Endothelial cell (in vitro differentiated cells): Measurements from ENCODE around the gene CIBAR2. TPM values are rescaled to one million over a fixed set of nuclear protein-coding genes. Genes with fewer than 3 reads are reported as not detected.
A peak's percentile ranks its signal among the peaks of the same experiment; 100 is the strongest.

Experiments used
- DNase-seq: peaks from one replicate; pipeline ENCODE4 v3.0.0; 2021; ENCODE audit warnings: low spot score
- H3K27ac Mint-ChIP-seq: one replicate; pipeline ENCODE4 v1.8.0; 2021; ENCODE audit warnings: mixed read lengths, inconsistent platforms; ENCODE audit not compliant: unreplicated experiment
- H3K27me3 Mint-ChIP-seq: one replicate; pipeline ENCODE4 v1.8.0; 2021; ENCODE audit warnings: mild to moderate bottlenecking, moderate library complexity, mixed read lengths, inconsistent platforms; ENCODE audit not compliant: unreplicated experiment
- H3K36me3 Mint-ChIP-seq: one replicate; pipeline ENCODE4 v1.8.0; 2021; ENCODE audit warnings: mild to moderate bottlenecking, low read depth, mixed read lengths, inconsistent platforms; ENCODE audit not compliant: unreplicated experiment
- H3K4me1 Mint-ChIP-seq: one replicate; pipeline ENCODE4 v1.8.0; 2021; ENCODE audit warnings: mild to moderate bottlenecking, mixed read lengths, inconsistent platforms; ENCODE audit not compliant: unreplicated experiment
- H3K4me3 Mint-ChIP-seq: one replicate; pipeline ENCODE4 v1.8.0; 2021; ENCODE audit warnings: mild to moderate bottlenecking, mixed read lengths, inconsistent platforms; ENCODE audit not compliant: unreplicated experiment
- H3K9me3 Mint-ChIP-seq: one replicate; pipeline ENCODE4 v1.8.0; 2021; ENCODE audit warnings: mixed read lengths, inconsistent platforms; ENCODE audit not compliant: unreplicated experiment
- CTCF ChIP-seq: fragments of 200-600 bp; sonication (generic); IDR thresholded peaks from one replicate; pipeline ENCODE4 v1.5.0; 2021; ENCODE audit warnings: antibody characterized with exemption; ENCODE audit not compliant: unreplicated experiment
- total RNA-seq: library from RNA; stranded (reverse); fragmentation: NEBNext Ultra II Directional; extraction: Animal tissue kit (Norgen Biotek cat#: 25700); gene quantifications from one replicate; pipeline ENCODE4 v1.2.1, GENCODE V29; 2021; ENCODE audit not compliant: unreplicated experiment

The CIBAR2 gene
- total RNA-seq, 1 donor from 2014 or later = not detected

- H3K27ac Mint-ChIP-seq = no peak overlapping the region
- peaks cover 14% of the 10 kb centered on the region for H3K27me3 Mint-ChIP-seq
- peaks cover 8% of the 10 kb centered on the region for H3K36me3 Mint-ChIP-seq
- H3K9me3 Mint-ChIP-seq = no peaks in the 10 kb centered on the region
- DNase-seq = no peak
- no peak overlapping the region for H3K4me3 Mint-ChIP-seq
- H3K4me1 Mint-ChIP-seq = peaks cover 49% of the 10 kb centered on the region
- TF ChIP-seq CTCF = no peak
These were observed 28.3 kb upstream of the CIBAR2 start for GRCh38 chr16:85140455-85141012.

- TF ChIP-seq CTCF = no peak
- H3K27ac Mint-ChIP-seq = no peak overlapping the region
- no peaks in the 10 kb centered on the region for H3K9me3 Mint-ChIP-seq
- peaks cover 46% of the 10 kb centered on the region for H3K4me1 Mint-ChIP-seq
- no peak for DNase-seq
- peaks cover 14% of the 10 kb centered on the region for H3K27me3 Mint-ChIP-seq
- no peak overlapping the region for H3K4me3 Mint-ChIP-seq
- H3K36me3 Mint-ChIP-seq = peaks cover 8% of the 10 kb centered on the region
These were observed 27.6 kb upstream of the CIBAR2 start for GRCh38 chr16:85139881-85140339.

- Mint-ChIP-seq H3K4me1 (peaks cover 43% of the 10 kb centered on the region), H3K27ac (no peak overlapping the region), H3K27me3 (peaks cover 12% of the 10 kb centered on the region), H3K4me3 (no peak overlapping the region), H3K9me3 (no peaks in the 10 kb centered on the region), H3K36me3 (peaks cover 8% of the 10 kb centered on the region)
- no peak for DNase-seq
- no peak for TF ChIP-seq CTCF
These were observed 26.8 kb upstream of the CIBAR2 start for GRCh38 chr16:85138825-85139627.

GRCh38 chr16:85138073-85138824 lies 26.0 kb upstream of the CIBAR2 start:
- Mint-ChIP-seq H3K27me3 (peaks cover 12% of the 10 kb centered on the region), H3K4me3 (peak overlapping the region; percentile 42), H3K9me3 (no peaks in the 10 kb centered on the region), H3K4me1 (peaks cover 39% of the 10 kb centered on the region), H3K27ac (peak overlapping the region; percentile 42), H3K36me3 (peaks cover 8% of the 10 kb centered on the region)
- DNase-seq = no peak
- TF ChIP-seq CTCF = no peak
